Hindlimb muscle (tissue), 1 donor: ENCODE measurements around the gene RHOF. TPM values are rescaled to one million over a fixed set of nuclear protein-coding genes. Genes with fewer than 3 reads are reported as not detected.
"Not testable (repeated sequence)": the region's sequence is repeated elsewhere in the genome, so short reads cannot be mapped to it uniquely, and the experiment has no call there.

Experiments
- DNase-seq: peaks from one replicate; pipeline ENCODE4 v3.0.0-alpha.2; 2013
- polyA plus RNA-seq: library from polyadenylated mRNA; unstranded; fragments of 120-200 nt; gene quantifications from one replicate; pipeline ENCODE4 v1.2.1, GENCODE V29; 2013; ENCODE audit not compliant: insufficient read length

Gene RHOF
- polyA plus RNA-seq, 1 donor = 3.7 TPM

- DNase-seq = no peak
Observed at GRCh38 chr12:121791671-121792551, 1.6 kb downstream of the RHOF start.

- not testable (repeated sequence) for DNase-seq
Observed at GRCh38 chr12:121790785-121791184, 2.7 kb downstream of the RHOF start.

- DNase-seq = no peak
Observed at GRCh38 chr12:121789800-121790728, 3.4 kb downstream of the RHOF start.

GRCh38 chr12:121789233-121789781 is 4.2 kb downstream of the RHOF start:
- DNase-seq = no peak

GRCh38 chr12:121788176-121788818 is 5.2 kb downstream of the RHOF start:
- no peak for DNase-seq

GRCh38 chr12:121787063-121788025 is 6.1 kb downstream of the RHOF start:
- DNase-seq = no peak

GRCh38 chr12:121786440-121786825 is 7.1 kb downstream of the RHOF start:
- no peak for DNase-seq

- DNase-seq = no peak
Observed at GRCh38 chr12:121784460-121784859, 9.0 kb downstream of the RHOF start.

- no peak for DNase-seq
Observed at GRCh38 chr12:121783766-121784165, 9.7 kb downstream of the RHOF start.

- DNase-seq = no peak
Observed at GRCh38 chr12:121781998-121782979, 11.2 kb downstream of the RHOF start.

GRCh38 chr12:121781484-121781997 is 11.9 kb downstream of the RHOF start:
- DNase-seq = no peak

GRCh38 chr12:121780429-121780828 is 13.1 kb downstream of the RHOF start:
- DNase-seq = no peak

- no peak for DNase-seq
Observed at GRCh38 chr12:121779422-121779895, 14.0 kb downstream of the RHOF start.

GRCh38 chr12:121778567-121779421 is 14.7 kb downstream of the RHOF start:
- no peak for DNase-seq

- DNase-seq = no peak
Observed at GRCh38 chr12:121776190-121777098, 17.0 kb downstream of the RHOF start.

GRCh38 chr12:121775501-121775900 is 18.0 kb downstream of the RHOF start:
- DNase-seq = no peak

- no peak for DNase-seq
Observed at GRCh38 chr12:121774968-121775474, 18.5 kb downstream of the RHOF start.
